Non-pigmented ciliary epithelial cell (primary cell): ENCODE data around the gene DDX27.

ENCODE experiments used
- DNase-seq: peaks from one replicate; pipeline ENCODE4 v3.0.0-alpha.2; 2010; ENCODE audit warnings: low read depth

DDX27 gene

DNA sequence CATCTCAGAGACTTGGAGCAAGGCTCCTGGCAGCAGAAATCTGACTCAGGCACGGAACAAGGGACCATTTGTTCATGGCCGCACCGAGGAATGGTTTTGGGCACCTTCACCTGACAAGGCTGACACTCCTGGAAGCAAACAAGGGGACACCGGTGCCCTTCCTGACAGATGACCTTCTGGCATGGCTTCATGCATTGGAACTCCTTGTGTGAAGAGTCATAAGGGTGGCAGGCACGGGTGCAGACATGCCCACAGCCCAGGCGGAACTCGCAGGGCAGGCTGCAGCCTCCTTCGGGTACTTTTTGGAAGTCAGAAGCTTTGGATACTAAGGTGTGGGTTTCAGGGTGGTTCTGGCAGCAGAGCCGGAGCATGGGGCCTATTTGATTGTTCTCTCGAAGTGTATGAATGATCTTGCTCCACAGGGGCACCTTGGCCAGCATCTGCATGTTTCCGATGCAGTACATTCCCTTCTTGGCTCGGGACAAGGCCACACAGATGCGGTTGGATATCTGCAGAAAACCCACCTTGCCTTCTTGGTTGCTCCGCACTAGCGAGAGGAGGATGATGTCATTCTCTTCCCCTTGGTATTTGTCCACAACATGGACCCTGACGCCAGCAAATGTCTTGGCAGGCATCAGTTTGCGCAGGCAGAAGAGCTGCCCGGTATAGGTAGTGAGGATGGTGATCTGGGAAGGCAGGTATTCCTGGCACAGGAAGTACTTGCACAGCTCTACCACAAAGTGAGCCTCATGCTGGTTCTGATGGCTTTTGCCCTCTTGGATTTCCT is 29.9 kb downstream of the DDX27 start:
- no peak for DNase-seq

DNA sequence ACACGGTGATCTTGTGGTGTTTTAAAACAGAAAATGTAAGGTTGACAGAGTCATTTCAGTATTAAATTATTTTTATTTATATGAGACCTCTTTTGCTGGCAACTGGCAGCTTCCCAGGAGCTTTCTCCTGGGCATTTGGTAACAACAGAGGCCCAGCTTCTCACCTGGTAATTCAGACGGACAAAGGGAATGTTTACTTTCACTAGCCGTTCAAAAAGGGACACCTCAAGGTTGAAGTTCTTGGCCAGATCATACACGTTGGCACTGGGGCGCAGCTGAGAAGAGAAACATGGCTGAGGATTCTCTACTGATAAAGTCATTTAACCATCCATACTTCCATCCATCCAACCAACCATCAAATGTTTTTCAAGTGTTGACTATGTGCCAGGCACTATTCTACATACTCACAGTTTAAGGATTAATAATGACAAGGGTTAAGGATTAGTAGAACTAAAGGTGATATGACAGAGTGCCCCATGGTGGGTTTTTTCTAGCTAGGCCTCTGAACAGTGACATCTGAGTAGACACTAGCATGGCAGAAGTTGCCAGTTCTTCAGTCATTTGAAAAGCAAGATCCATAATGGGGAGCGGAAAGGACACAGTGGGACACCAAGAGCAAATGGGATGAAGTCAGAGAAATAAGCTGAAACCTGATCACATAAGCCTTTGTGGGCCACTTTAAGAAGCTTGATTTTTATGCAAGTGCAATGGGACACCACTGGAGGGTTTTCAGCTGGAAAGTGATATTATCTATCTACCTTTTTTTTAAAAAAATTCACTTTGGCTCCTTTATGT is 33.5 kb downstream of the DDX27 start:
- DNase-seq, result no peak

DNA sequence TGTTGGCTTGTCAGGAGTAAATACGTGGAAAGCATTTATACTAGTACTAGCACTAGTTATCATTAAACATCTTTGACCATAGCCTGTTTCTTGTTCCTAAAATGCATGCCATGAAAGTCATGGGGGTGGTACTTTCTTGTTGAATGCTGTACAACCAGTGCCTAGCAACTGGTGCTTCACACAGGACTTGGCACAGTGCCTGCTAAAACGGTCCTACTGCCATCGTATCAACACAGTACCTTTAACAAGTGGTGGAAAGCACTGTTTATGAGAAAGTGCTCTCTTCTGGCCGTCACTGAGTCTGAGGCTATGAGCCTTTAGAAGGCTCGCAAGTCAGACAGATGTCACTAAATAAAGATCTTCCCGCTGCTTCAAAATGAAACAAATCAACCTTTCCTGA is 37.0 kb downstream of the DDX27 start:
- no peak for DNase-seq

DNA sequence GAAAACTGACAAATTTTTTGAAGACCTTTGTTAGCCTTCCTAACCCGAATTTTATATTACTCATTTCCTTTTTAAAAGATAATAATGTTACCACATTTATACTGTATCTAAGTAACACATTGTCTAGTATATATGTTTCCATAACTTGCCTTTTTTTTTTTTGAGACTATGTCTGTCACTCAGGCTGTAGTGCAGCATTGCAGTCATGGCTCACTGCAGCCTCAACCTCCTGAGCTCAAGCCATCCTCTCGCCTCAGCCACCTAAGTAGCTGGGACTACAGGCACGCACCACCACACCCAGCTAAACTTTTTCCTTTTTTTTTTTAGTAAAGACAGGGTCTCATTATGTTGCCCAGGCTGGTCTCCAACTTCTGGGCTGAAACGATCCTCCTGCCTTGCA is 40.1 kb downstream of the DDX27 start:
- DNase-seq, result no peak

DNA sequence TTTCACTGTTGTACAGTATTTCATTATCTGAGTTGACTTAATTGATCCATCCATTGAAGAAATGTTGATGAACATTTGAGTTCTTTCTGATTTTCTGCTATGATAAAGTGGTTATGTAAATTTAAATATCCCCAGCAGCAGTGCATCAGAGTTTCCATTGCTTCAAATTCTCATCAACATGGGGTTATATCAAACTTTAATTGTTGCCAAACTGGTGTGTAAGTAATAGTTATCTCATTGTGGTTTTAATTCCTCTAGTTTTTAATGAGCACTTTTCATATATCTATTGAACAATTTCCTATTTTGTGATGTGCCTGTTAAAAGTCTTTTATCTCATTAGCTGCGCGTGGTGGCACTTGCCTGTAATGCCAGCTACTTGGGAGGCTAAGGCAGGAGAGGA is 40.6 kb downstream of the DDX27 start:
- DNase-seq, result no peak

DNA sequence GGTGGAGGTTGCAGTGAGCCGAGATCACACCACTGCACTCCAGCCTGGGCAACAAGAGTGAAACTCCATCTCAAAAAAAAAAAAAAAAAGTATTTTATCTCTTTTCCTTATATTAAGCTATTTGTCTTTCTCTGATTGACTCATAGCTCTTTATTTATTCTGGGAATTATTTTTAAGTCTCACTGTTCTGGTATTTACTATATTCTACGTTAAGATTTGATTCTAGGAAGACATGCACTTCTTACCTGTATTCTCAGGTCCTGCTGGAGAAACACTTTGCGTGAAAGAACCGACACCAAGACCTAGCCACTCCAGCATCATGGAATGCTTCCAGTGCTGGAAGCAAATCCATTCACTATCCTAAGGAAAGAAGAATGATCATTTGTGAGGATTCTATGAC is 41.0 kb downstream of the DDX27 start:
- no peak for DNase-seq

DNA sequence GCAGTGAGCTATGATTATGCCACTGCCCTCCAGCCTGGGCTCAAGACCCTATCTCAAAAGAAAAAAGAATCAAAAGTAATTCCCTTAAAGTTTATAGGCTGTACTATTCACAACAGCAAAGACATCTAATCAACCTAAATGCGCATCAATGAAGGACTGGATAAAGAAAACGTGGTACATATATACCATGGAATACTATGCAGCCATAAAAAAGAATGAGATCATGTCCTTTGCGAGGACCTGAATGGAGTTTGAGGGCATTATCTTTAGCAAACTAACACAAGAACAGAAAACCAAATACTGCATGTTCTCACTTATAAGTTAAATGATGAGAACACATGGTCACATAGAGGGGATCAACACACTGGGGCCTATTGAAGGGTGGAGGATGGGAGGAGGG is 42.0 kb downstream of the DDX27 start:
- DNase-seq, result no peak

DNA sequence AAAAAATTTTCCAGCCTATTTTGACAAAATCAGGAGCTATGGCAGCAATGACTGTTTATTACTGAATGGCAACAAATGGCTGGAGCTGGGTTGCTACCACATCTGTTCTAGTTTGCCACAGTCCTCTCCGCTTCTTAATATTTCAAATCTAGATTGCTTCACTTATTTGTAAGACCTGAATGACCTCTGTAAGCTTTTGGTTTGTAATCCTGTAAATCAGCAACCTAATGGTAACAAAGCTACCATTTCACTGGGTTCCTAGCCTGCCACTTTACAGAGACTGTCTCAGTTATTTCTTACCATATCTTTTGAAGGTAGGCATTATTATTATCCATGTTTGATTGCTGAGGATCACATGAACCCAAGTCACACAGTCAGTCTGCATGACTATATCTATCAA is 43.2 kb downstream of the DDX27 start:
- DNase-seq, result no peak

DNA sequence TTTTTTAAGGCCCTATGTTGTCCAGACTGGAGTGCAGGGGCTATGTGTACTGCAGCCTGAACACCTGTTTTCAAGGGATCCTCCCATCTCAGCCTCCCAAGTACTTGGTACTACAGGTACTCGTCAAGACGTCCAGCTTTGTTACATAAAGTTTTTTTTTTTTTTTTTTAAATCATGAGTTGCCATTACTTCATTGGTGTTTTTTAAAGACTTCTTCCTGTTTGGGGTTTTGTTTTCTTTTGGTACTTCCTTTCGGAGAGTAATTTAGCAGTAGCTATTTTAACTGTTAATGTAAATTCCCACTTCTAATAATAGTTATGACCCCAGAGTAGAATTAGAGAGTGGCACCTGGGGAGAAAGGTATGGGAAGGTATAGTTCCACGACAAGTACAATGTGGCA is 48.1 kb downstream of the DDX27 start:
- no peak for DNase-seq

DNA sequence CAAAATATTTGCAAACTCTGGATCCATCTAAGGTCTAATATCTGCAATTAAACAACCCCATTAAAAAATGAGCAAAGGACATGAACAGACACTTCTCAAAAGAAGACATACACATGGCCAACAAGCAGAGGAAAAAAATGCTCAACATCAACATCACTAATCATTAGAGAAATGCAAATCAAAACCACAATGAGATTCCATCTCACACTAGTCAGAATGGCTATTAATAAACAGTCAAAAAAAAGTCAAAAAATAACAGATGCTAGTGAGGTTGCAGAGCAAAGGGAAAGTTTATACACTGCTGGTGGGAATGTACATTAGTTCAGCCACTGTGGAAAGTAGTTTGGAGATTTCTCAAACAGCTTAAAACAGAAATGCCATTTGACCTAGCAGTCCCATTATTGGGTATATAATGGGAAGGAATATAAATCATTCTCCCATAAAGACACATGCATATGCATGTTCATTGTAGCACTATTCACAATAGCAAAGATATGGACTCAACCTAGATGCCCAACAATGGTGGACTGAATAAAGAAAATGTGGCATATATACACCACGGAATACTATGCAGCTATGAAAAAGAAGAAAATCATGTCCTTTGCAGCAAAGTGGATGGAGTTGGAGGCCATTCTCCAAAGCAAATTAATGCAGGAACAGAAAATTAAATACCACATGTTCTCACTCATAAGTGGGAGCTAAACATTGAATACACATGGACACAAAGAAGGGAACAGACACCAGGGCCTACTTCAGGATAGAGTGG is 49.6 kb downstream of the DDX27 start:
- no peak for DNase-seq

DNA sequence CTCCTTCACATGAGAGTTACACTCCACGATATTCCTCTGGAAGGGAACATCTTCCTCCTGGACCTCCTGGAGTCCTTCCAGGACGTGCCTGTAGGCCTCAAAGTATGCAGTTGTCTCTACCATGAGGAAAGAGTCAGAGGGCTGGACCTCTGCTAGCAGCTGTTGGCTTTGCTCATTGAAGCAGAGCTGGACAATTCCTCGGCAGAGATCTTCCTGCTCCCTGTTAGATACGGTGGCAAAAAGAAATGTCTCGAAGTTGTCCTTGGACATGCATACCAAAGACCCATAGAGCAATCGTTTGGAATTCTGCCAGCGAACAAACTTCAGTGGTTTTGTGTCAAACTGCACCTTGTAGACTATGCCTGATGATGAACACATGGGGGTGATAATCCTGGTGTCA is 51.0 kb downstream of the DDX27 start:
- no peak for DNase-seq

DNA sequence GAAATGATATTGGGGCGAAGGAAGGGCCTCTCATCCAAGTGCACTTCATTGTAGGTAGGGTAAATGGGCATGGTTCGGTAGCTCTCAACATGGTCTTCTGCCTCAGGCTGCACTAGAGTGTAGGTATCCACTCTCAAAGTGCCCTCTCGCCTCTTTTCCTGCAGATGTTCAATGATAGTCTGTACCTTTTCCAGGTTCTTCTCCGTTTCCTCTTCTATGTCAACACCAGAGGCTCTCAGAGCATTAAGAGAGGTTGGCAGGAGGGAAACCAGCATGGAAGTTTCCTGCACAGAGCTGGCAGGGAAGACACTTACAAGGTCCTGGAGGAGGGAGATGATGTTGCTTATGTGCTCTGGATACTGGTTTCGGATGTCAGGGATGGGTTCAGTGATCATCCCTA is 51.5 kb downstream of the DDX27 start:
- DNase-seq, result no peak

DNA sequence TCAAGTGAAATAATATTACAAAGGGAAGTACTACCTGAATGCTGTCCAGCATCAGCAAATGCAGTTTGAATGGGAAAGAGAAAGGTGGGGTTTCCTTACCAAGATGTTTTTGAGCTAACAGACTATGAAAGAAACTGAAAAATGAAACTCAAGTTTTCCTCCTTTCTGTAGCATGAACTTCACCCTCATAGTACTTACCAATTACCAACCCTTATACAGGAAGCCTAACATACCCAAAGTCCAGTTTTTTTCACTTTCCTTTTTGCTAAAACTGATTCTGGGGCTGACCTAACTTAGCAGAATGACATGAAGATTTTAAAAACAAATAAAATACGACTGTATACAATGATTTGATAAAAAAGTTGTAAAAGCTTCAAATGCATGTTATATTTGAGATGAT is 53.4 kb downstream of the DDX27 start:
- DNase-seq, result no peak

DNA sequence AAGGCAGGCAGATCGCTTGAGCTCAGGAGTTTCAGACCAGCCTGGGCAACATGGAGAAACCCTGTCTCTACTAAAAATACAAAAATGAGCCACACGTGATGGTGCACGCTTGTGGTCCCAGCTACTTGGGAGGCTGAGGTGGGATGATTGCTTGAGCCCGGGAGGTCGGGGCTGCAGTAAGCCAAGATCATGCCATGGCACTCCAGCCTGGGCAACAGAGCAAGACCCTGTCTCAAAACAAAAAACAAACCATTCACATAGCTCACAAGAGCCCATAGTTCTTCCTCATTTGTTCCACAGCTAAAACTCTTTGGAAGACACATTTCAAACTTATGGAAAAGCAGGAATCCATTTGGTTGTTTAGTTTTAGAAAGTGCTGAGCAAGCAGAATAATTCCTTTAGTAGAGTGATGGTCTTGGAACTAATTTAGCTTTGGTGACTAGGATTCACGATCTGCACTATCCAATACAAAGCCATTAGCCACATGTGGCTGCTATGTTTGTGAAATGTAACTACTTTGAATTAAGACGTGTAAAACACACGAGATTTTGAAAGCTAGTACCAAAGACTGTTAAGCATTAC is 54.6 kb downstream of the DDX27 start:
- no peak for DNase-seq

DNA sequence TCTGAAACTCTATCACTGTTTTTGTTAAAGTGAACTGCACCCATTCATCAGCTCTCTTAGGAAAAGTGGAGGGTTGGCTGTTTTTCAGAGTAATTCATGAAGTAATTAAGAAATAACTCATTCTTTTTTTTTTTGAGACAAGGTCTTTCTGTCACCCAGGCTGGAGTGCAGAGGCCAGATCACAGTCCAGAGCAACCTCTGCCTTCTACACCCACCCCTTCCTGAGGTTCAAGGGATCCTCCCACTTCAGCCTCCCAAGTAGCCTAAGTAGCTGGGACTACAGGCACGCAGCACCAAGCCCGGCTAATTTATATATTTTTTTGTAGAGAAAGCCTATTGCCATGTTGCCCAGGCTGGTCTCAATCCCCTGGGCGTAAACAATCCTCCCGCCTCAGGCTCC is 56.0 kb downstream of the DDX27 start:
- no peak for DNase-seq

DNA sequence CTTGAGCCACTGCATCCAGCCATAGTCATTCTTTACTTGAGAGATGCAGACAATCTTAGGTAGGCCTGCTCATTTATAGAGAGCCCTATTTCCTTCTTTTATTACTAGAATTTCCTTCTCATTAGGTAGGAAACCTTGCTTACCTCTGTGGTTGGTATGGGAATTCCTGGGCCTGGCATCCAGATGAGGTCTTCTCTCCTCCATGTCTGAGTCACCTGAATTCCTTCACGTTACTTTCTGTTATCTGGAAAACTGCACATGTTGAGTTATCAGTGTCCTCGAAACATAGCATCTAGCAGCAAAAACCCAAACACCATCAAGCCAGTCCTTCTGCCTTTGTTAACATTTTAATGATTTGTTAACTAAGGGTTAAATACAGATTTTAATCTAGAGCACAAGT is 56.4 kb downstream of the DDX27 start:
- no peak for DNase-seq

DNA sequence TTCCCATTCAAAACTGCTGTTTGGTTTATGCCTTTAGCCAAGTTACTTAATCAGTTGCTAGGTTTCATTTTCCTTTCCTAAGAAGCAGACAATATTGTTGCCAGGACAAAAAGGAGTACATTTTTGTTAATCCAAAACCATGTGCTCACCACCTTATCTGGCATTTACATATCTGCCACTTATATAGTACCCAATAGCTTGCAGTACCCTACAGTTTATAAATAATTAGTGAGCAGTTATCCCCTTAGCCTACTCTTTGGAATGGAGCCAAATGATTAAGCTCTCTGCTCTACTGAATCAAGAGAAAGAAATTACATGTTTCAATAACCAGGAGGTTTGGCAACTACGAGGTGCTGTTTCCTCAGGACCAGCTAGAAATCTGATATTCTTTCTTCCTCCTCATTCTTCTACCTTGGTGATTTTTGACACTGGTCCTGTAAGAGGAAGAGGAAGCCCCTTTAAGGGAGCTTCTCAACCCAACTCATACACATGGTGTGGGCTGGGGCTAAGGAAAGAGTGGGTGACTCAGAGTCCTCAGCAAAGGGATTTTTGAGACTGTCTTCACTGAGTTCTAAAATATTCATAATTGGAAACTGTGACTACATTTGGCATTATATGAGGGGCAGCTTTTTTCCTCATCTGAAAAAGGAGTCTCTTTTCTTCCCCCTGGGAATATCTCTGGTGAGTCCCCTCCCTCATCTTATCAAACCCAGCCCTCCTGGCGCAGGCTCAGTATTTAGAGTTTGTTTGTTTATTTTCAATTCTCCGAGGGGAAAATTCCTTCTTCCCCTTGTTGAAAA is 57.1 kb downstream of the DDX27 start:
- DNase-seq, result no peak

DNA sequence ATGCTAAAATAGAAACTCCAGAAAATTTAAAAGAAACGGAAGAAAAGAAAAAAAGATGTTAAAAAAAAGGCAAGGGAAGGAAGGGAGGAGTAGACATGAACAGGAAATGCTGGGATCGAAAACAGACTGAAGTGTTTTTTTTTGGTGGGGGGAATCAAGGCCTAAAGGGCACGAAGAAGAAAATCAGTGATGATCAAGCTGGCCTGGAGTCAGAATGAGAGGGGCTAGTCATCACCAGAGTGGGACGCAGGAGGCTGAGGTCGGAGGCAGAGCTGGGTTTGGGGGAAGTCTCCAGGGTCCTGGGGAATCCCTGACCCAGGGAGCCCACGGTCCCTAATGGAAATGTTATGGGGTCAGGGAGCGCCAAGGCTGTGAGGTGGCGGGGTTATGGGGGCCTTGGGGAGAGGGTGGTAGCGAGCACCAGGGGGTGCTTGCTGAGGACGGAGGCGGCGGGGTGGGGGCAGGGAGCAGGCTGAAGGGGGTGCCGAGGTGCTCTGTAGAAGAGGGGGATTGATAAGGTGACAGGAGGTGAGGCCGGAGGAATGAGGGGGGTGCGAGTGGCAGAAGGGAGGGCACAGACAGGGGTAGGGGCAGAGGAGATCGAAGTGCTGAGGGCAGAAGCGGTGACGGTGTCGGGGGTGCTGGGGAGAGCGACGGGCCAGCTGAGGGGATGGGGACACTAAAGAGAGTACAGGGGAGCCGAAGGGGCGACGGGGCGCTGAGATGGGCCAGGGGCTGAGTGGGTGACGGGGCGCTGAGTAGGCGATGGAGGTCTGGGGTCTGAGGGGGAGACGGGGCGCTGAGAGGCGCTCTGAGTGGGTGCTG is 58.0 kb downstream of the DDX27 start:
- DNase-seq, result no peak

DNA sequence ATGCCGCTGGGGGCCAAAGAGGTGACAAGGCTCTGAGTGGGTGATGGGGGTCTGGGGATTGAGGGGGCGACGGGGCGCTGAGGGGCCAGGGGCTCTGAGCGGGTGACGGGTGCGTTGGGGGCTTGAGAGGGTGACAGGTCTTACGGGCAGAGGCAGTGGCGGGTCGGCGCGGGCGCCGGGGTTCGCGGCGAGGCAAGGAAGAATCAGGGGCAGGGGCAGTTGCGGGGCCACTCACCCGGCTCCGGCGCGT is 58.5 kb downstream of the DDX27 start:
- DNase-seq, result no peak

DNA sequence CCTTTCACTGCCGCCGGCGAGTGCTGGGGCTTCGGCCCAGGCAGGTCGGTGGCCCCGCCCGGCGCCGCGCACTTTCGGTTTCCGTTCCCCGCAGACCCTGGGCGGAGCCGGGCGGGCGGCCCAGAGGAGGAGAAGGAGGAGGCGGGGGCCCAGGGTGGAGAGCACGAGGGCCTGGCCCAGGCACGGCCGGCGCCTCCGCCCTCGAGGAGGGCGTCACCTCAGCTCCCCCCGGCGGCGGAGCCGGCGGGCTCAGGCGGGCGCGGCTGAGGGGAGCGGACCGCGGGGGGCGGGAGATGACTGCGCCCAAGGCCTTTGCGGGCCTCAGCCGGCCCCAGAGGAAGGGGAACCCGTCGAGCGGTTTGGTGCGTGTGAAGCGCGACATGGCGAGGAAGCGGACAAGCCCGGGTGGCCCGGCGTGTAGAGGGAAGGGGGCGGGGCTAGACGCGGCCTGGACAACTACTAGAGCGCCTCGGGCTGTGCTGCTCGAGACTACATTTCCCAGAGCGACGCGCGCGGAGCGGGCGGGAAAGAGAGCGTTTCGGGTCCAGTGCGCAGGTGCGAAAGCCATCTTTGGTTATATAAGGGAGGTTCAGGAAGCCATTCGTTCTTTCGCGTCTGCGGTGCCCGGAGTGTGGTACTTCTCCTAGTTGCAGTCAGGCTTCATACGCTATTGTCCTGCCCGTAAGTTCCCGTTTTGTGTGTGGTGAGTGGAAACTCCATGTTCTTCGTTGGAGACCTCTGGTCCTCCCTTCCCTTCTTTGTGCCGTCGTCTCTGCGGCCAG is 59.0 kb downstream of the DDX27 start, which contains the start of gene ZNFX1:
ZNFX1 (minus strand) TSS at position 22 of the 782 bp plus-strand sequence. CDS start 2,218 bp downstream, outside the sequence.
- DNase-seq, result peak; percentile 77
